Measurements from ENCODE around the gene RBMS1. TPM values are rescaled to one million over a fixed set of nuclear protein-coding genes. Genes with fewer than 3 reads are reported as not detected.

Gene RBMS1
- total and polyA plus RNA-seq, 2 of the 13 experiments (the other 11 are each of a cell fraction or from before 2014, with no cell fraction given) = 55.5 to 110 TPM

- no TSS peak for BruUV-seq (replicated peaks)
- no peak overlapping the region for H3K9ac ChIP-seq (ENCODE audit: insufficient read depth, low read depth, low read length)
- intact Hi-C loops (cut with micrococcal nuclease; ENCODE audit: unreplicated experiment) = no loop called here
- in situ Hi-C loops (cut with HindIII; ENCODE audit: extremely low pct_ligation_motif_present, low pct_unique_long_range_greater_than_20kb) = no loop called here
- DNase-seq (ENCODE audit: low spot score) = no peak
- H3K4me2 ChIP-seq (ENCODE audit: low read depth, low read length) = no peak overlapping the region
- H3K27ac ChIP-seq (ENCODE audit: extremely low read length, insufficient read depth, low read length) = no peak overlapping the region
- peaks cover 39% of the 10 kb centered on the region for H4K20me1 ChIP-seq (ENCODE audit: insufficient read depth, low read length)
- POLR2A ChIA-PET = no interaction called here
- H3K4me3 ChIP-seq (replicated peaks in 1 of 3; ENCODE audit: insufficient read depth in 1 of 3, low read depth in 2 of 3, low read length in 3 of 3) = no peak overlapping the region
- FAIRE-seq = no peak
- 96% methylated on average over 4 of the region's 4 CpGs for WGBS (ENCODE audit: low lambda C conversion rate)
- ATAC-seq = peak; percentile 42
- H3K9me3 ChIP-seq (ENCODE audit: low read length) = no peaks in the 10 kb centered on the region
- CTCF ChIA-PET (ENCODE audit: low intra/inter-chr PET ratio, low total read pairs) = no interaction called here
- H3K79me2 ChIP-seq (ENCODE audit: insufficient read depth, low read length) = peaks cover 43% of the 10 kb centered on the region
- no peaks in the 10 kb centered on the region for H3K27me3 ChIP-seq (ENCODE audit: control insufficient read depth in 1 of 2, insufficient read depth in 2 of 2, low read length in 2 of 2)
- no peak overlapping the region for H2AFZ ChIP-seq (ENCODE audit: low read length)
- H3K36me3 ChIP-seq (replicated peaks in 1 of 2; ENCODE audit: control insufficient read depth in 1 of 2, insufficient read depth in 2 of 2, low read length in 2 of 2) = no peaks in the 10 kb centered on the region; a peak in 2 of 5 replicates
- peaks cover 2% of the 10 kb centered on the region; the same call in 1 of the 2 replicates for H3K4me1 ChIP-seq (ENCODE audit: insufficient read depth, low read length)
- no peak for TF ChIP-seq RARG (CRISPR knock-in tag; IDR thresholded peaks at IDR 0.05; ENCODE audit: low read depth)
- TF ChIP-seq ZNF878 (CRISPR knock-in tag; IDR thresholded peaks at IDR 0.05) = no peak
- TF ChIP-seq, protein P1, sequence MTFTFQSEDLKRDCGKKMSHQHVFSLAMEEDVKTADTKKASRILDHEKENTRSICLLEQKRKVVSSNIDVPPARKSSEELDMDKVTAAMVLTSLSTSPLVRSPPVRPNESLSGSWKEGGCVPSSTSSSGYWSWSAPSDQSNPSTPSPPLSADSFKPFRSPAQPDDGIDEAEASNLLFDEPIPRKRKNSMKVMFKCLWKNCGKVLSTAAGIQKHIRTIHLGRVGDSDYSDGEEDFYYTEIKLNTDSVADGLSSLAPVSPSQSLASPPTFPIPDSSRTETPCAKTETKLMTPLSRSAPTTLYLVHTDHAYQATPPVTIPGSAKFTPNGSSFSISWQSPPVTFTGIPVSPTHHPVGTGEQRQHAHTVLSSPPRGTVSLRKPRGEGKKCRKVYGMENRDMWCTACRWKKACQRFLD (CRISPR knock-in tag; IDR thresholded peaks at IDR 0.05; ENCODE audit: borderline replicate concordance) = no peak
- TF ChIP-seq ATF1 (CRISPR knock-in tag; IDR thresholded peaks at IDR 0.05) = no peak
- no peak for TF ChIP-seq ZXDC (CRISPR knock-in tag; IDR thresholded peaks at IDR 0.05)
- TF ChIP-seq SOX6 (IDR thresholded peaks at IDR 0.05) = no peak
- no peak for TF ChIP-seq SOX6 (CRISPR knock-in tag; IDR thresholded peaks at IDR 0.05)
- TF ChIP-seq RBFOX2 (IDR thresholded peaks at IDR 0.05; ENCODE audit: low read depth, low read length) = no peak
- TF ChIP-seq, protein P2, sequence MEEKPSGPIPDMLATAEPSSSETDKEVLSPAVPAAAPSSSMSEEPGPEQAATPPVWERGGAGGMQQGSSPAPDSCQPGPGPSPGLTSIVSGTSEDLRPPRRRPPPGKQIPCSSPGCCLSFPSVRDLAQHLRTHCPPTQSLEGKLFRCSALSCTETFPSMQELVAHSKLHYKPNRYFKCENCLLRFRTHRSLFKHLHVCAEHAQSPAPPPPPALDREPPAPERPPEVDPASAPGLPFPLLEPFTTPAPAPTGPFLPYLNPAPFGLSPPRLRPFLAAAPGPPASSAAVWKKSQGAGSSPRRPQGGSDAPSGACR (CRISPR knock-in tag; IDR thresholded peaks at IDR 0.05) = no peak
- no peak for TF ChIP-seq ZNF761 (CRISPR knock-in tag; conservative IDR thresholded peaks at IDR 0.05)
- TF ChIP-seq STAT5B (CRISPR knock-in tag; IDR thresholded peaks at IDR 0.05) = no peak
- TF ChIP-seq KAT2B (IDR thresholded peaks at IDR 0.05; ENCODE audit: borderline replicate concordance, low read depth, low read length) = no peak
- TF ChIP-seq ZNF430 (CRISPR knock-in tag; IDR thresholded peaks at IDR 0.05) = no peak
- TF ChIP-seq TBP (CRISPR knock-in tag; IDR thresholded peaks at IDR 0.05) = no peak
- TF ChIP-seq MTF1 (CRISPR knock-in tag; IDR thresholded peaks at IDR 0.05) = no peak
- TF ChIP-seq HMG20B (CRISPR knock-in tag; conservative IDR thresholded peaks at IDR 0.05) = no peak
- no peak for TF ChIP-seq ESRRA (CRISPR knock-in tag; IDR thresholded peaks at IDR 0.05; ENCODE audit: low read depth)
- TF ChIP-seq HMG20A (CRISPR knock-in tag; IDR thresholded peaks at IDR 0.05; ENCODE audit: borderline replicate concordance) = no peak
- TF ChIP-seq SNRNP70 (IDR thresholded peaks at IDR 0.05; ENCODE audit: low read depth, low read length) = no peak
Measured at GRCh38 chr2:160460333-160460731, 33.3 kb downstream of the RBMS1 start.

Measured in HepG2 (cell line).